Neuronal stem cell (in vitro differentiated cells): ENCODE data around the gene TMEM87A.
"Not testable (repeated sequence)": the region's sequence is repeated elsewhere in the genome, so short reads cannot be mapped to it uniquely, and the experiment has no call there.

Source experiments
- DNase-seq: peaks from one replicate; pipeline ENCODE4 v3.0.0-alpha.2; 2013; ENCODE audit warnings: low spot score
- H2AFZ ChIP-seq: one replicate; pipeline ENCODE4 v1.6.1; 2013; ENCODE audit warnings: mild to moderate bottlenecking, low read length, inconsistent platforms
- H2AK5ac ChIP-seq: 2 replicates; pipeline ENCODE4 v1.6.1; 2013; ENCODE audit warnings: low read depth, mild to moderate bottlenecking, inconsistent platforms, low read length, moderate library complexity, mixed read lengths
- H2BK120ac ChIP-seq: 2 replicates; pipeline ENCODE4 v1.6.1; 2013; ENCODE audit warnings: low read depth, mild to moderate bottlenecking, inconsistent platforms, low read length, moderate library complexity, mixed read lengths
- H2BK12ac ChIP-seq: one replicate; pipeline ENCODE4 v1.6.1; 2013; ENCODE audit warnings: low read length, inconsistent platforms
- H2BK15ac ChIP-seq: 2 replicates; pipeline ENCODE4 v1.6.1; 2013; ENCODE audit warnings: mild to moderate bottlenecking, low read length, inconsistent platforms, mixed read lengths
- H2BK5ac ChIP-seq: one replicate; pipeline ENCODE4 v1.6.1; 2013; ENCODE audit warnings: inconsistent platforms, mild to moderate bottlenecking, low read length, moderate library complexity
- H3K14ac ChIP-seq: one replicate; pipeline ENCODE4 v1.6.1; 2013; ENCODE audit warnings: low read length, inconsistent platforms
- H3K18ac ChIP-seq: 2 replicates; pipeline ENCODE4 v1.6.1; 2013; ENCODE audit warnings: low read length, inconsistent platforms
- H3K23ac ChIP-seq: 2 replicates; pipeline ENCODE4 v1.6.1; 2013; ENCODE audit warnings: low read depth, mild to moderate bottlenecking, mixed read lengths, low read length, inconsistent platforms; ENCODE audit not compliant: poor library complexity
- H3K27ac ChIP-seq: replicated peaks from 3 replicates; pipeline ENCODE4 v1.5.1; 2013; ENCODE audit warnings: low read length, inconsistent platforms
- H3K27me3 ChIP-seq, 3 experiments: 2 replicates each; pipeline ENCODE4 v1.6.1; 2013; ENCODE audit warnings: low read length in 3 of 3, mild to moderate bottlenecking in 2 of 3, inconsistent platforms in 1 of 3, low read depth in 1 of 3, mixed read lengths in 1 of 3, moderate library complexity in 1 of 3; ENCODE audit not compliant: control insufficient read depth in 3 of 3, insufficient read depth in 3 of 3
- H3K36me3 ChIP-seq, 2 donors: replicated peaks in 1 of 2; 2 replicates each; pipeline ENCODE4 v1.6.1; 2013; ENCODE audit warnings: low read length in 2 of 2; ENCODE audit not compliant: control insufficient read depth in 2 of 2, insufficient read depth in 2 of 2
- H3K4ac ChIP-seq: 2 replicates; pipeline ENCODE4 v1.6.1; 2013; ENCODE audit warnings: inconsistent platforms, mild to moderate bottlenecking, low read length, moderate library complexity
- H3K4me1 ChIP-seq, 2 donors: 1 replicate in 1 of 2; 2 replicates in 1 of 2; pipeline ENCODE4 v1.6.1; 2013; ENCODE audit warnings: low read length in 2 of 2, low read depth in 1 of 2; ENCODE audit not compliant: control insufficient read depth in 2 of 2, insufficient read depth in 1 of 2
- H3K4me2 ChIP-seq: one replicate; pipeline ENCODE4 v1.6.1; 2013; ENCODE audit warnings: mild to moderate bottlenecking, low read length, inconsistent platforms; ENCODE audit not compliant: insufficient read depth, poor library complexity, severe bottlenecking
- H3K4me3 ChIP-seq, 2 donors: 2 replicates each; pipeline ENCODE4 v1.5.1; 2013; ENCODE audit warnings: low read length in 2 of 2, mild to moderate bottlenecking in 2 of 2, inconsistent platforms in 1 of 2, moderate library complexity in 1 of 2
- H3K79me1 ChIP-seq: one replicate; pipeline ENCODE4 v1.6.1; 2013; ENCODE audit warnings: low read depth, mild to moderate bottlenecking, inconsistent platforms, low read length, moderate library complexity
- H3K9ac ChIP-seq: one replicate; pipeline ENCODE4 v1.6.1; 2013; ENCODE audit warnings: mild to moderate bottlenecking, low read depth, low read length, inconsistent platforms; ENCODE audit not compliant: poor library complexity
- H3K9me3 ChIP-seq, 2 donors: replicated peaks in 1 of 2; 2 replicates each; pipeline versions ENCODE3 to v1.6.1; 2013; ENCODE audit warnings: low read length in 2 of 2, mild to moderate bottlenecking in 2 of 2, inconsistent platforms in 1 of 2, low read depth in 1 of 2, mixed read lengths in 1 of 2, moderate library complexity in 1 of 2; ENCODE audit not compliant: control insufficient read depth in 2 of 2, insufficient read depth in 1 of 2
- H4K8ac ChIP-seq: one replicate; pipeline ENCODE4 v1.6.1; 2013; ENCODE audit warnings: low read depth, mild to moderate bottlenecking, inconsistent platforms, low read length, moderate library complexity
- H4K91ac ChIP-seq: one replicate; pipeline ENCODE4 v1.6.1; 2013; ENCODE audit warnings: low read length, low read depth, mild to moderate bottlenecking, inconsistent platforms; ENCODE audit not compliant: poor library complexity
- WGBS, 2 donors: extraction: QIAGEN DNeasy Blood & Tissue Kit; methylation state at CpG; one replicate each; pipeline ENCODE4 v1.1.7; 2013; ENCODE audit warnings: missing lambda C conversion rate in 2 of 2, mixed read lengths in 1 of 2; ENCODE audit not compliant: insufficient read length in 2 of 2, insufficient replicate concordance in 1 of 2; ENCODE audit errors: extremely low coverage in 2 of 2; 5-methylcytosine and 5-hydroxymethylcytosine counted together

Gene TMEM87A

DNA sequence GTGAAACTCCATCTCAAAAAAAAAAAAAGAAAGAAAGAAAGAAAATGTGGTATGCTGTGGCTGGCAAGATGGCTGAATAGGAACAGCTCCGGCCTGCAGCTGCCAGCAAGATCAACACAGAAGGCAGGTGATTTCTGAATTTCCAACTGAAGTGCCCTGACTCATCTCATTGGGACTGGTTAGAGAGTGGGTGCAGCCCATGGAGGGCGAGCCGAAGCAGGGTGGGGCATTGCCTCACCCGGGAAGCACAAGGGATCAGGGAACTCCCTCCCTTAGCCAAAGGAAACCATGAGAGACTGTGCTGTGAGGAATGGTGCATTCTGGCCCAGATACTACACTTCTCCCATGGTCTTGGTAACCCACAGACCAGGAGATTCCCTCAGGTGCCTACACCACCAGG, 27.8 kb upstream of the TMEM87A start:
- H3K79me1 ChIP-seq, H3K23ac ChIP-seq, H3K9me3 ChIP-seq, H3K36me3 ChIP-seq, H2BK120ac ChIP-seq, DNase-seq, H4K91ac ChIP-seq, H3K4me3 ChIP-seq, H4K8ac ChIP-seq, H3K27ac ChIP-seq, H3K9ac ChIP-seq, H2BK12ac ChIP-seq, H3K14ac ChIP-seq, H2BK5ac ChIP-seq, H3K4me2 ChIP-seq, H3K4me1 ChIP-seq, H3K4ac ChIP-seq, H3K27me3 ChIP-seq, H2AFZ ChIP-seq, H3K18ac ChIP-seq, H2AK5ac ChIP-seq, H2BK15ac ChIP-seq: not testable (repeated sequence)
- no CpG with 5 or more reads among the region's 4 CpGs for WGBS, 2 donors

- Histone ChIP-seq H2BK15ac (no peak overlapping the region), H2AFZ (no peak overlapping the region), H3K27me3 (no peaks in the 10 kb centered on the region), H3K4ac (no peak overlapping the region), H3K4me2 (no peak overlapping the region), H3K9ac (no peak overlapping the region), H4K8ac (no peak overlapping the region), H2BK12ac (no peak overlapping the region), H3K36me3 (peaks cover 0 to 8% of the 10 kb centered on the region in 2 donors), H4K91ac (no peak overlapping the region), H3K9me3 (no peaks in the 10 kb centered on the region), H3K23ac (no peak overlapping the region), H2BK5ac (no peak overlapping the region), H2AK5ac (no peak overlapping the region), H3K27ac (no peak overlapping the region), H3K4me1 (no peaks in the 10 kb centered on the region), H2BK120ac (no peak overlapping the region), H3K18ac (no peak overlapping the region), H3K14ac (no peak overlapping the region), H3K4me3 (no peak overlapping the region), H3K79me1 (no peaks in the 10 kb centered on the region)
- whole genome bisulfite sequencing, 2 donors, result no CpG with 5 or more reads among the region's 1 CpG
- no peak for DNase-seq
Observed at GRCh38 chr15:42289166-42289565, 15.9 kb upstream of the TMEM87A start.

DNA sequence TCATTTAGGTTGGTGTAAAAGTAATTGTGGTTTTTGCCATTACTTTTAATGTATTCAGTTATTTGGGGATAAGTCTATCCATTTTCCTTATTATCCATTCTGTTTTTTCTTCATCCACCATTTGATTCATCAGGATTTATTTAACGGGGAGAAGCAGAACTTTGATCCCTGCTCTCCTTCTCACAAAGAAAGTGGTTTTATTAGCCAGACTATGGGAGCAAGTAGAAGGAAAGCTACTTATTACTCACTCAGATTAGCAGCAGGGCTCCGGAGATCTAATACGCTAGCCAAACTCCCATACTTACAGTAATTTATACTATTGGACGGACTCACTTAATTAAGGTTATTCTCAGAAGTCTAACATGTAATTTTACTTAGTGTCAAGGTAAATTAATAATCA, 14.7 kb upstream of the TMEM87A start:
- H3K4me3 ChIP-seq, result no peak overlapping the region

GRCh38 chr15:42286445-42287029, 13.3 kb upstream of the TMEM87A start:
- Histone ChIP-seq H3K36me3 (peaks cover 0 to 8% of the 10 kb centered on the region in 2 donors), H3K4me3 (no peak overlapping the region), H4K8ac (no peak overlapping the region), H3K9me3 (no peaks in the 10 kb centered on the region), H2BK15ac (no peak overlapping the region), H3K4ac (no peak overlapping the region), H2AK5ac (no peak overlapping the region), H3K23ac (no peak overlapping the region), H2BK12ac (no peak overlapping the region), H2BK5ac (no peak overlapping the region), H3K27me3 (no peaks in the 10 kb centered on the region), H3K4me1 (no peaks in the 10 kb centered on the region), H3K4me2 (no peak overlapping the region), H2BK120ac (no peak overlapping the region), H3K18ac (no peak overlapping the region), H3K9ac (no peak overlapping the region), H2AFZ (no peak overlapping the region), H3K79me1 (no peaks in the 10 kb centered on the region), H3K27ac (no peak overlapping the region), H4K91ac (no peak overlapping the region), H3K14ac (no peak overlapping the region)
- no CpG with 5 or more reads among the region's 4 CpGs for WGBS, 2 donors
- DNase-seq, result no peak

More for the DNA sequence above, 14.7 kb upstream of the TMEM87A start:
- Histone ChIP-seq H3K9me3 (no peaks in the 10 kb centered on the region), H2BK12ac (no peak overlapping the region), H3K14ac (no peak overlapping the region), H4K91ac (no peak overlapping the region), H2BK120ac (no peak overlapping the region), H2AK5ac (no peak overlapping the region), H3K23ac (no peak overlapping the region), H4K8ac (no peak overlapping the region), H2BK5ac (no peak overlapping the region), H3K27me3 (no peaks in the 10 kb centered on the region), H3K4me2 (no peak overlapping the region), H3K4ac (no peak overlapping the region), H3K4me1 (no peaks in the 10 kb centered on the region), H3K9ac (no peak overlapping the region), H3K18ac (no peak overlapping the region), H3K79me1 (no peaks in the 10 kb centered on the region), H2AFZ (no peak overlapping the region), H2BK15ac (no peak overlapping the region), H3K27ac (no peak overlapping the region), H3K36me3 (peaks cover 0 to 14% of the 10 kb centered on the region in 2 donors)
- no peak for DNase-seq
- no CpG with 5 or more reads among the region's 4 CpGs for WGBS, 2 donors
